Natural killer cell (primary cell): ENCODE results near the gene LRIG1. TPM values are rescaled to one million over a fixed set of nuclear protein-coding genes. Genes with fewer than 3 reads are reported as not detected.
A peak's percentile ranks its signal among the peaks of the same experiment; 100 is the strongest.

Source experiments
- ATAC-seq, 3 donors: fragments of 150-1000 bp in 2 of 3; fragments of 200-7000 bp in 1 of 3; cut with Tn5 transposase; 1 replicate in 1 of 3; 2 replicates in 2 of 3; pipeline ENCODE4 v1.10.0; 2021; ENCODE audit warnings: mild to moderate bottlenecking in 2 of 3, moderate library complexity in 2 of 3
- DNase-seq, 2 donors: peaks; one replicate each; pipeline versions ENCODE4 v3.0.0 to v3.0.0-alpha.2; 2013 to 2021; ENCODE audit warnings: mixed read lengths in 1 of 2
- H3K27ac ChIP-seq: one replicate; pipeline ENCODE4 v1.5.1; 2013; ENCODE audit warnings: mild to moderate bottlenecking, low read length
- H3K27me3 ChIP-seq: one replicate; pipeline ENCODE4 v1.6.1; 2013; ENCODE audit warnings: low read length; ENCODE audit not compliant: control insufficient read depth, insufficient read depth
- H3K36me3 ChIP-seq: one replicate; pipeline ENCODE4 v1.6.1; 2013; ENCODE audit warnings: low read length; ENCODE audit not compliant: control insufficient read depth, insufficient read depth
- H3K4me1 ChIP-seq: one replicate; pipeline ENCODE4 v1.6.1; 2013; ENCODE audit warnings: low read length; ENCODE audit not compliant: control insufficient read depth, insufficient read depth
- H3K4me3 ChIP-seq: one replicate; pipeline ENCODE4 v1.5.1; 2013; ENCODE audit warnings: low read length
- H3K9me3 ChIP-seq: one replicate; pipeline ENCODE4 v1.6.1; 2013; ENCODE audit warnings: low read length; ENCODE audit not compliant: control insufficient read depth, insufficient read depth
- H3K27ac Mint-ChIP-seq, 2 donors: one replicate each; pipeline ENCODE4 v1.8.0; 2022; ENCODE audit warnings: mild to moderate bottlenecking in 2 of 2, mixed read lengths in 2 of 2, moderate library complexity in 1 of 2
- H3K27me3 Mint-ChIP-seq, 2 donors: one replicate each; pipeline ENCODE4 v1.8.0; 2022; ENCODE audit warnings: low read depth in 2 of 2, mixed read lengths in 2 of 2
- H3K36me3 Mint-ChIP-seq: one replicate; pipeline ENCODE4 v1.8.0; 2022; ENCODE audit warnings: mixed read lengths
- H3K4me1 Mint-ChIP-seq, 2 donors: one replicate each; pipeline ENCODE4 v1.8.0; 2022; ENCODE audit warnings: mixed read lengths in 2 of 2
- H3K4me3 Mint-ChIP-seq: one replicate; pipeline ENCODE4 v1.8.0; 2022; ENCODE audit warnings: mild to moderate bottlenecking, moderate library complexity, mixed read lengths
- H3K9me3 Mint-ChIP-seq, 2 donors: one replicate each; pipeline ENCODE4 v1.8.0; 2022; ENCODE audit warnings: mixed read lengths in 2 of 2
- WGBS: methylation state at CpG from one replicate; pipeline ENCODE4 v1.1.7; 2013; ENCODE audit warnings: missing lambda C conversion rate; ENCODE audit not compliant: insufficient coverage; 5-methylcytosine and 5-hydroxymethylcytosine counted together
- intact Hi-C: fragments of 100-400 bp; cut with micrococcal nuclease; formaldehyde crosslinking; loops from one replicate; pipeline ENCODE4 v1.14.2; 2022
- total RNA-seq, 4 donors: library from RNA; stranded (reverse); fragments of 120-200 nt in 1 of 4; gene quantifications; one replicate each; pipeline versions ENCODE4 v1.2.3 to v1.2.4, GENCODE V29; 2013 to 2022
- TF ChIP-seq, protein P1 (sequence below): fragments of 200-600 bp; IDR thresholded peaks from one replicate; pipeline ENCODE4 v1.8.0; 2022; ENCODE audit warnings: antibody characterized with exemption

LRIG1 gene
- total RNA-seq, 3 donors from 2014 or later (not counting 1 experiment from before 2014, with no cell fraction given) = 5.5 to 10.6 (median 8.5) TPM

DNA sequence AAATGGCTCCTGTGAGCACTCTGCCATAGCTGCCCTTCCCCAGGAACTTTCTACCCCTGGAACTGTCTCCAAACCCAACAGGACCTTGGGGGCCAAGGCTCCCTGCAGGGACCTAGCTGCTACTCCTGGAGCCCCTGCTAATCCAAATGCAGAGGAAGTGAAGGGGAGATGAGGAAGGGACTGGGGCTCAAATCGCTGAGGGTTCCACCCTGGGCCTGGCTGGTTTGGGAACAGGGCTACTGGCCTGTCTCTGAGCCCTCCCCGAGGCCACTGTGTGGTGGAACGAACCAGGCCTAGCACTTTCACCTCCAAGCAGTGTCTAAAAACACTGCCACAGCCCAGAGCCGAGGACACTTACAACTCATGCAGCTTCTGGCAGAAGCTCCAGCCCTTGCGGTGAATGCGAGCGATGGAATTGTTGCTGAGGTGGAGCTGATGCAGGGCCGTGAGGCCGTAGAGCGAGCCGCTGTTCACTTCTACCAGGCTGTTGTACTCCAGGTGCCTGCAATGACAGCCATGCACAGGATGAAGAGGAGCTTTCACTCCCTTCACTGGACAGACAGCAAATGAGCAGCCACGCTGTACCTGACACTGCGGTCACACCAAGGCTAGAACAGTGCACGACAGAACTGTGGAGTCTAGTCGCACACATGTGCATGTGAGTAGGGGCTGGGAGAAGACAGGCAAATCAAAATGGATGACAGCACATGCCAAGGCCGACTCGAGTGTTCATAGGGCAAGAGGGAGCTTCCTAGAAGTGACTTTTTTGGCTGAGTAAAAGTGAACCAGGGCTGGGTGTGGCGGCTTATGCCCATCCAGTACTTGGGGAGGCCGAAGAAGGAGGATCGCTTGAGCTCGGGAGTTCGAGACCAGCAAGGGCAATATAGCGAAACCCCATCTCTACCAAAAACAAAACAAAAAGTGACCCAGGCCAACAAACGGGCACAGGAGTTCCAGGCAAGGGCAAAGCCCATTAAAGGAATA lies 90.8 kb downstream of the LRIG1 start:
- WGBS = 94% methylated on average over 20 of the region's 24 CpGs
- H3K9me3 Mint-ChIP-seq = no peaks in the 10 kb centered on the region
- Histone ChIP-seq H3K9me3 (no peaks in the 10 kb centered on the region), H3K27me3 (no peaks in the 10 kb centered on the region), H3K36me3 (no peaks in the 10 kb centered on the region), H3K4me1 (peaks cover 7% of the 10 kb centered on the region), H3K27ac (no peak overlapping the region), H3K4me3 (no peak overlapping the region)
- no peak overlapping the region for H3K27ac Mint-ChIP-seq
- no peak for ATAC-seq
- H3K4me1 Mint-ChIP-seq = no peaks in the 10 kb centered on the region
- intact Hi-C loops = no loop called here
- H3K4me3 Mint-ChIP-seq = no peak overlapping the region
- DNase-seq = no peak
- TF ChIP-seq, protein P1, sequence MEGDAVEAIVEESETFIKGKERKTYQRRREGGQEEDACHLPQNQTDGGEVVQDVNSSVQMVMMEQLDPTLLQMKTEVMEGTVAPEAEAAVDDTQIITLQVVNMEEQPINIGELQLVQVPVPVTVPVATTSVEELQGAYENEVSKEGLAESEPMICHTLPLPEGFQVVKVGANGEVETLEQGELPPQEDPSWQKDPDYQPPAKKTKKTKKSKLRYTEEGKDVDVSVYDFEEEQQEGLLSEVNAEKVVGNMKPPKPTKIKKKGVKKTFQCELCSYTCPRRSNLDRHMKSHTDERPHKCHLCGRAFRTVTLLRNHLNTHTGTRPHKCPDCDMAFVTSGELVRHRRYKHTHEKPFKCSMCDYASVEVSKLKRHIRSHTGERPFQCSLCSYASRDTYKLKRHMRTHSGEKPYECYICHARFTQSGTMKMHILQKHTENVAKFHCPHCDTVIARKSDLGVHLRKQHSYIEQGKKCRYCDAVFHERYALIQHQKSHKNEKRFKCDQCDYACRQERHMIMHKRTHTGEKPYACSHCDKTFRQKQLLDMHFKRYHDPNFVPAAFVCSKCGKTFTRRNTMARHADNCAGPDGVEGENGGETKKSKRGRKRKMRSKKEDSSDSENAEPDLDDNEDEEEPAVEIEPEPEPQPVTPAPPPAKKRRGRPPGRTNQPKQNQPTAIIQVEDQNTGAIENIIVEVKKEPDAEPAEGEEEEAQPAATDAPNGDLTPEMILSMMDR = no peak
- no peaks in the 10 kb centered on the region for H3K36me3 Mint-ChIP-seq
- H3K27me3 Mint-ChIP-seq = no peaks in the 10 kb centered on the region

DNA sequence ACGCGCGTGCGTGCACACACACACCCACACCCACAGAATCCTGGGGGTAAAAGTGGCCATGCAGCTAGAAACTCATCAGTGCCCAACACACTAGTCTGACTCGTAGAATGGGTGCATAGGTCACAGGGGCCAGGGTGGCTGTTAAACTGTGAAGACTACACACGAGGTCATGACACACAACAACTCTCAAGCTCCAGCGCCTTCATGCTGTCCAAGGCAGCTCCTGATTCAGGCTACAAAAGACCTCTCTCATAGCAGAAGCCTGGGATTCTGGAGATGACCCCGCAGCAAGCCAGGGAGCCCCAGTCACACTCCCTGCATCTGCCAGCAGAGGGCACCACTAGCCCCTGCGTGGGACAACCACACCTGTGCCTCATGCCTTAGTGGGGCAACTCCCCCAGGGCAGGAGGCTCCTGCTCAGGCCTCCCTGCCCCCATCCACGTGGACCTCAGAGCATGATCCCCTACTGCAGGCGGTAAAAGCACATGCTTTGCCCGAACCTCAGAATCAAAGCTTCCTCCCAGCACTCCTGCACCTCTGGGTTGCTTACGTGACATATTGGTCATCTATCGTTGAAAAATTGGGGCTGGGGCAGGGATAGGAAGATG lies 93.1 kb downstream of the LRIG1 start:
- Mint-ChIP-seq H3K36me3 (no peaks in the 10 kb centered on the region), H3K9me3 (no peaks in the 10 kb centered on the region), H3K4me1 (no peaks in the 10 kb centered on the region), H3K27ac (no peak overlapping the region), H3K4me3 (no peak overlapping the region), H3K27me3 (no peaks in the 10 kb centered on the region)
- ATAC-seq (peak; percentile 80 to 95 (median 92)), DNase-seq (peak; percentile 67 to 83)
- no peaks in the 10 kb centered on the region for H3K27me3 ChIP-seq
- H3K4me3 ChIP-seq = no peak overlapping the region
- no peak overlapping the region for H3K27ac ChIP-seq
- no peaks in the 10 kb centered on the region for H3K36me3 ChIP-seq
- H3K4me1 ChIP-seq = peaks cover 7% of the 10 kb centered on the region
- intact Hi-C loops = loop anchor here (1.0 kb wide), 1 partner anchor 409 kb away; no protein-coding TSS in a partner anchor
- WGBS = 68% methylated on average over 14 of the region's 14 CpGs
- TF ChIP-seq, protein P1 = peak; percentile 85
- no peaks in the 10 kb centered on the region for H3K9me3 ChIP-seq

DNA sequence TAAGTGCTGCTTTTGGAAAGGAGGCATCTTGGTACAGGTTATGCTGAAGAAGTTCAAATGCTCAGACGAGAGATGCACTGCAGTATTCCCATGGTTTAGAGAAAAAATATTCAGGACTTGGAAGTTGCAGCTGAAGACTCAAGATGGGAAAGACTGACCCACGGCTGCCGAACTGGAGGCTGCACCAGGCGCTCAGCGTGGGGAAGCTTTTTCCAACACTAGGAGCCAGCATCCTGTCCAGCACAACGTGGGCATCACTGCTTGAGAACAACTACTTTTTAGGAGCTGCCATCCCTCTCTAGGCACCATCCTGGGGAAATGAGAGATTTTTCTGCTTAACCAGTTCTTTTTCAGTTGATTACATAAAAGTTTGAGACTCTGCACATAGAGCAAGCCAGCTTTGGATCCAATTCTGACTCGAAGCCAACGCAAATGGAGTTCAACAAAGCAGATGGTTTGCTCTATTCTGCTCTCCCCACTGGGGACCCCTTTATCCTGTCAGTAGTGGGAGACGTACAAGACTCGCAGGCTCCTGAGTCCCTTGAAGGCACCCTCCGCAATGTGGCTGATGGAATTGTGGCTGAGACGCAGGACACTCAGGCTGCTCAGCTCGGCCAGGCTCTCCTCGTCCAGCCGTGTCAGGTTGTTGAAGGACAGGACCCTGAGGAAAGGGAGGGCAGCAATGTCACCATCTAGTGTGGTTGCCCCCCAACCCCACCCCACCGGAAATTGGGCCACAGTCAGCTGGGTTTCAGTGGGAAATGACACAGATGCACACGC lies 93.8 kb downstream of the LRIG1 start:
- H3K27ac ChIP-seq = no peak overlapping the region
- Mint-ChIP-seq H3K4me3 (no peak overlapping the region), H3K9me3 (no peaks in the 10 kb centered on the region), H3K4me1 (no peaks in the 10 kb centered on the region), H3K27ac (no peak overlapping the region), H3K27me3 (no peaks in the 10 kb centered on the region), H3K36me3 (no peaks in the 10 kb centered on the region)
- no peak overlapping the region for H3K4me3 ChIP-seq
- 94% methylated on average over 17 of the region's 17 CpGs for WGBS
- no peaks in the 10 kb centered on the region for H3K9me3 ChIP-seq
- intact Hi-C loops = loop anchor here (1.0 kb wide), 1 partner anchor 409 kb away; no protein-coding TSS in a partner anchor
- DNase-seq (no peak), ATAC-seq (no peak)
- peaks cover 7% of the 10 kb centered on the region for H3K4me1 ChIP-seq
- TF ChIP-seq, protein P1 = no peak
- H3K27me3 ChIP-seq = no peaks in the 10 kb centered on the region
- no peaks in the 10 kb centered on the region for H3K36me3 ChIP-seq
